HepG2 (cell line): ENCODE data around the gene MYO1B. TPM values are rescaled to one million over a fixed set of nuclear protein-coding genes. Genes with fewer than 3 reads are reported as not detected.

ENCODE experiments used
- ELK4 ChIP-seq: sonication (generic); formaldehyde crosslinking; IDR thresholded peaks from 2 replicates; pipeline ENCODE4 v1.9.0; 2021; ENCODE audit warnings: missing genetic modification reagents, borderline replicate concordance
- HOMEZ ChIP-seq: IDR thresholded peaks from 2 replicates; pipeline ENCODE4 v1.6.1; 2016; ENCODE audit warnings: low read depth
- MED1 ChIP-seq: sonication (generic); formaldehyde crosslinking; IDR thresholded peaks from 2 replicates; pipeline ENCODE4 v1.4.0; 2020; ENCODE audit warnings: missing genetic modification reagents
- MIXL1 ChIP-seq: IDR thresholded peaks from 2 replicates; pipeline ENCODE4 v1.6.1; 2016
- MXI1 ChIP-seq: IDR thresholded peaks from 3 replicates; pipeline ENCODE4 v1.6.1; 2012; ENCODE audit warnings: low read depth, low read length, inconsistent platforms, borderline replicate concordance
- PRDM15 ChIP-seq: sonication (generic); formaldehyde crosslinking; IDR thresholded peaks from 2 replicates; pipeline ENCODE4 v1.4.0; 2020; ENCODE audit warnings: missing genetic modification reagents
- TEAD3 ChIP-seq: optimal IDR thresholded peaks from 2 replicates; pipeline ENCODE3; 2016; ENCODE audit warnings: borderline replicate concordance
- ZBTB3 ChIP-seq: sonication (generic); formaldehyde crosslinking; IDR thresholded peaks from 2 replicates; pipeline ENCODE4 v1.4.0; 2020; ENCODE audit warnings: low read depth, mild to moderate bottlenecking, moderate library complexity, missing genetic modification reagents, borderline replicate concordance
- ZFP36L2 ChIP-seq: sonication (generic); formaldehyde crosslinking; IDR thresholded peaks from 2 replicates; pipeline ENCODE4 v1.4.0; 2020; ENCODE audit warnings: missing genetic modification reagents
- ZFP37 ChIP-seq: sonication (generic); formaldehyde crosslinking; IDR thresholded peaks from 2 replicates; pipeline ENCODE4 v1.4.0; 2020; ENCODE audit warnings: missing genetic modification reagents, borderline replicate concordance
- ZNF766 ChIP-seq: sonication (generic); formaldehyde crosslinking; IDR thresholded peaks from 2 replicates; pipeline ENCODE4 v1.5.0; 2020; ENCODE audit warnings: missing genetic modification reagents, borderline replicate concordance
- polyA plus RNA-seq, 8 experiments: library from polyadenylated mRNA; depleted of rRNA in 3 of 8; stranded (reverse) in 7 of 8; unstranded in 1 of 8; fragments of >200 nt; fragmentation: Illumina TruSeq in 4 of 8; extraction: Trizol in 4 of 8; gene quantifications; 2 replicates each; pipeline versions ENCODE4 v1.2.1 to v1.2.3, GENCODE V29; 2011 to 2016; ENCODE audit warnings: low read depth in 4 of 8, missing spikeins in 1 of 8, mixed read lengths in 1 of 8; ENCODE audit not compliant: insufficient read depth in 1 of 8
- total RNA-seq, 5 experiments: library from RNA; depleted of rRNA; stranded (reverse); fragments of >200 nt; fragmentation: Illumina TruSeq; extraction: Trizol; gene quantifications; 2 replicates each; pipeline ENCODE4 v1.2.3, GENCODE V29; 2016; ENCODE audit warnings: low read depth in 1 of 5
- TF ChIP-seq, protein P1 (sequence below): sonication (generic); formaldehyde crosslinking; IDR thresholded peaks from 2 replicates; pipeline ENCODE4 v1.4.0; 2020; ENCODE audit warnings: missing genetic modification reagents
- TF ChIP-seq, protein P2 (sequence below): IDR thresholded peaks from 2 replicates; pipeline ENCODE4 v1.6.1; 2016; ENCODE audit warnings: missing genetic modification reagents, missing compliant biosample characterization
- TF ChIP-seq, protein P3 (sequence below): sonication (generic); formaldehyde crosslinking; IDR thresholded peaks from 2 replicates; pipeline ENCODE4 v1.4.0; 2020; ENCODE audit warnings: low read depth, mild to moderate bottlenecking, missing genetic modification reagents
- TF ChIP-seq, protein P4 (sequence below): IDR thresholded peaks from 2 replicates; pipeline ENCODE4 v1.6.1; 2016; ENCODE audit warnings: control low read depth
- TF ChIP-seq, protein P5 (sequence below): IDR thresholded peaks from 2 replicates; pipeline ENCODE4 v1.6.1; 2016; ENCODE audit warnings: mild to moderate bottlenecking

The MYO1B gene
- total and polyA plus RNA-seq, 2 of the 13 experiments (the other 11 are each of a cell fraction or from before 2014, with no cell fraction given), result 36.9 to 89.8 TPM

GRCh38 chr2:191439481-191439880 is 194.3 kb downstream of the MYO1B start (continued):
- TF ChIP-seq, protein P1, sequence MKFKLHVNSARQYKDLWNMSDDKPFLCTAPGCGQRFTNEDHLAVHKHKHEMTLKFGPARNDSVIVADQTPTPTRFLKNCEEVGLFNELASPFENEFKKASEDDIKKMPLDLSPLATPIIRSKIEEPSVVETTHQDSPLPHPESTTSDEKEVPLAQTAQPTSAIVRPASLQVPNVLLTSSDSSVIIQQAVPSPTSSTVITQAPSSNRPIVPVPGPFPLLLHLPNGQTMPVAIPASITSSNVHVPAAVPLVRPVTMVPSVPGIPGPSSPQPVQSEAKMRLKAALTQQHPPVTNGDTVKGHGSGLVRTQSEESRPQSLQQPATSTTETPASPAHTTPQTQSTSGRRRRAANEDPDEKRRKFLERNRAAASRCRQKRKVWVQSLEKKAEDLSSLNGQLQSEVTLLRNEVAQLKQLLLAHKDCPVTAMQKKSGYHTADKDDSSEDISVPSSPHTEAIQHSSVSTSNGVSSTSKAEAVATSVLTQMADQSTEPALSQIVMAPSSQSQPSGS, result 0 out of 2 replicates have a peak, but pooled peaks have one; percentile 60
- TF ChIP-seq, protein P2, sequence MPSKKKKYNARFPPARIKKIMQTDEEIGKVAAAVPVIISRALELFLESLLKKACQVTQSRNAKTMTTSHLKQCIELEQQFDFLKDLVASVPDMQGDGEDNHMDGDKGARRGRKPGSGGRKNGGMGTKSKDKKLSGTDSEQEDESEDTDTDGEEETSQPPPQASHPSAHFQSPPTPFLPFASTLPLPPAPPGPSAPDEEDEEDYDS (CRISPR knock-in tag), result no peak
- TF ChIP-seq, protein P3, sequence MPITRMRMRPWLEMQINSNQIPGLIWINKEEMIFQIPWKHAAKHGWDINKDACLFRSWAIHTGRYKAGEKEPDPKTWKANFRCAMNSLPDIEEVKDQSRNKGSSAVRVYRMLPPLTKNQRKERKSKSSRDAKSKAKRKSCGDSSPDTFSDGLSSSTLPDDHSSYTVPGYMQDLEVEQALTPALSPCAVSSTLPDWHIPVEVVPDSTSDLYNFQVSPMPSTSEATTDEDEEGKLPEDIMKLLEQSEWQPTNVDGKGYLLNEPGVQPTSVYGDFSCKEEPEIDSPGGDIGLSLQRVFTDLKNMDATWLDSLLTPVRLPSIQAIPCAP (CRISPR knock-in tag), result no peak
- TF ChIP-seq TEAD3 (CRISPR knock-in tag) (peak; percentile 38), ZFP37 (CRISPR knock-in tag) (no peak), MXI1 (peak; percentile 19; the same call in 1 of the 3 replicates), ZBTB3 (CRISPR knock-in tag) (no peak), ELK4 (CRISPR knock-in tag) (no peak), HOMEZ (CRISPR knock-in tag) (peak; percentile 74; the same call in 1 of the 2 replicates), MIXL1 (peak; percentile 79), ZNF766 (CRISPR knock-in tag) (no peak), MED1 (CRISPR knock-in tag) (peak; percentile 72), PRDM15 (no peak), ZFP36L2 (no peak)
- TF ChIP-seq, protein P4, sequence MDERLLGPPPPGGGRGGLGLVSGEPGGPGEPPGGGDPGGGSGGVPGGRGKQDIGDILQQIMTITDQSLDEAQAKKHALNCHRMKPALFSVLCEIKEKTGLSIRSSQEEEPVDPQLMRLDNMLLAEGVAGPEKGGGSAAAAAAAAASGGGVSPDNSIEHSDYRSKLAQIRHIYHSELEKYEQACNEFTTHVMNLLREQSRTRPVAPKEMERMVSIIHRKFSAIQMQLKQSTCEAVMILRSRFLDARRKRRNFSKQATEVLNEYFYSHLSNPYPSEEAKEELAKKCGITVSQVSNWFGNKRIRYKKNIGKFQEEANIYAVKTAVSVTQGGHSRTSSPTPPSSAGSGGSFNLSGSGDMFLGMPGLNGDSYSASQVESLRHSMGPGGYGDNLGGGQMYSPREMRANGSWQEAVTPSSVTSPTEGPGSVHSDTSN (CRISPR knock-in tag), result peak; percentile 51; the same call in 1 of the 2 replicates
- TF ChIP-seq, protein P5, sequence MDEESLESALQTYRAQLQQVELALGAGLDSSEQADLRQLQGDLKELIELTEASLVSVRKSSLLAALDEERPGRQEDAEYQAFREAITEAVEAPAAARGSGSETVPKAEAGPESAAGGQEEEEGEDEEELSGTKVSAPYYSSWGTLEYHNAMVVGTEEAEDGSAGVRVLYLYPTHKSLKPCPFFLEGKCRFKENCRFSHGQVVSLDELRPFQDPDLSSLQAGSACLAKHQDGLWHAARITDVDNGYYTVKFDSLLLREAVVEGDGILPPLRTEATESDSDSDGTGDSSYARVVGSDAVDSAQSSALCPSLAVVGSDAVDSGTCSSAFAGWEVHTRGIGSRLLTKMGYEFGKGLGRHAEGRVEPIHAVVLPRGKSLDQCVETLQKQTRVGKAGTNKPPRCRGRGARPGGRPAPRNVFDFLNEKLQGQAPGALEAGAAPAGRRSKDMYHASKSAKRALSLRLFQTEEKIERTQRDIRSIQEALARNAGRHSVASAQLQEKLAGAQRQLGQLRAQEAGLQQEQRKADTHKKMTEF (CRISPR knock-in tag), result peak; percentile 70
